Natural killer cell (primary cell): Measurements from ENCODE around the gene PTPN5. TPM values are rescaled to one million over a fixed set of nuclear protein-coding genes. Genes with fewer than 3 reads are reported as not detected.

ENCODE experiments used
- ATAC-seq, 3 donors: fragments of 150-1000 bp in 2 of 3; fragments of 200-7000 bp in 1 of 3; cut with Tn5 transposase; 1 replicate in 1 of 3; 2 replicates in 2 of 3; pipeline ENCODE4 v1.10.0; 2021; ENCODE audit warnings: mild to moderate bottlenecking in 2 of 3, moderate library complexity in 2 of 3
- DNase-seq, 2 donors: peaks; one replicate each; pipeline versions ENCODE4 v3.0.0 to v3.0.0-alpha.2; 2013 to 2021; ENCODE audit warnings: mixed read lengths in 1 of 2
- H3K27ac ChIP-seq: one replicate; pipeline ENCODE4 v1.5.1; 2013; ENCODE audit warnings: mild to moderate bottlenecking, low read length
- H3K27me3 ChIP-seq: one replicate; pipeline ENCODE4 v1.6.1; 2013; ENCODE audit warnings: low read length; ENCODE audit not compliant: control insufficient read depth, insufficient read depth
- H3K36me3 ChIP-seq: one replicate; pipeline ENCODE4 v1.6.1; 2013; ENCODE audit warnings: low read length; ENCODE audit not compliant: control insufficient read depth, insufficient read depth
- H3K4me1 ChIP-seq: one replicate; pipeline ENCODE4 v1.6.1; 2013; ENCODE audit warnings: low read length; ENCODE audit not compliant: control insufficient read depth, insufficient read depth
- H3K4me3 ChIP-seq: one replicate; pipeline ENCODE4 v1.5.1; 2013; ENCODE audit warnings: low read length
- H3K9me3 ChIP-seq: one replicate; pipeline ENCODE4 v1.6.1; 2013; ENCODE audit warnings: low read length; ENCODE audit not compliant: control insufficient read depth, insufficient read depth
- H3K27ac Mint-ChIP-seq, 2 donors: one replicate each; pipeline ENCODE4 v1.8.0; 2022; ENCODE audit warnings: mild to moderate bottlenecking in 2 of 2, mixed read lengths in 2 of 2, moderate library complexity in 1 of 2
- H3K27me3 Mint-ChIP-seq, 2 donors: one replicate each; pipeline ENCODE4 v1.8.0; 2022; ENCODE audit warnings: low read depth in 2 of 2, mixed read lengths in 2 of 2
- H3K36me3 Mint-ChIP-seq: one replicate; pipeline ENCODE4 v1.8.0; 2022; ENCODE audit warnings: mixed read lengths
- H3K4me1 Mint-ChIP-seq, 2 donors: one replicate each; pipeline ENCODE4 v1.8.0; 2022; ENCODE audit warnings: mixed read lengths in 2 of 2
- H3K4me3 Mint-ChIP-seq: one replicate; pipeline ENCODE4 v1.8.0; 2022; ENCODE audit warnings: mild to moderate bottlenecking, moderate library complexity, mixed read lengths
- H3K9me3 Mint-ChIP-seq, 2 donors: one replicate each; pipeline ENCODE4 v1.8.0; 2022; ENCODE audit warnings: mixed read lengths in 2 of 2
- WGBS: methylation state at CpG from one replicate; pipeline ENCODE4 v1.1.7; 2013; ENCODE audit warnings: missing lambda C conversion rate; ENCODE audit not compliant: insufficient coverage; 5-methylcytosine and 5-hydroxymethylcytosine counted together
- intact Hi-C: fragments of 100-400 bp; cut with micrococcal nuclease; formaldehyde crosslinking; loops from one replicate; pipeline ENCODE4 v1.14.2; 2022
- total RNA-seq, 4 donors: library from RNA; stranded (reverse); fragments of 120-200 nt in 1 of 4; gene quantifications; one replicate each; pipeline versions ENCODE4 v1.2.3 to v1.2.4, GENCODE V29; 2013 to 2022
- TF ChIP-seq, protein P1 (sequence below): fragments of 200-600 bp; IDR thresholded peaks from one replicate; pipeline ENCODE4 v1.8.0; 2022; ENCODE audit warnings: antibody characterized with exemption

PTPN5 gene
- total RNA-seq, 3 donors from 2014 or later (not counting 1 experiment from before 2014, with no cell fraction given) = not detected

- no peak for ATAC-seq
- Mint-ChIP-seq H3K27me3 (peaks cover 45 to 57% of the 10 kb centered on the region in 2 donors), H3K36me3 (no peaks in the 10 kb centered on the region), H3K27ac (no peak overlapping the region), H3K4me1 (no peaks in the 10 kb centered on the region), H3K4me3 (no peak overlapping the region), H3K9me3 (no peaks in the 10 kb centered on the region)
- Histone ChIP-seq H3K4me1 (no peaks in the 10 kb centered on the region), H3K36me3 (no peaks in the 10 kb centered on the region), H3K27me3 (no peaks in the 10 kb centered on the region), H3K4me3 (no peak overlapping the region), H3K9me3 (no peaks in the 10 kb centered on the region), H3K27ac (no peak overlapping the region)
- 46% methylated on average over 7 of the region's 7 CpGs for WGBS
- DNase-seq = no peak
- intact Hi-C loops = no loop called here
- TF ChIP-seq, protein P1, sequence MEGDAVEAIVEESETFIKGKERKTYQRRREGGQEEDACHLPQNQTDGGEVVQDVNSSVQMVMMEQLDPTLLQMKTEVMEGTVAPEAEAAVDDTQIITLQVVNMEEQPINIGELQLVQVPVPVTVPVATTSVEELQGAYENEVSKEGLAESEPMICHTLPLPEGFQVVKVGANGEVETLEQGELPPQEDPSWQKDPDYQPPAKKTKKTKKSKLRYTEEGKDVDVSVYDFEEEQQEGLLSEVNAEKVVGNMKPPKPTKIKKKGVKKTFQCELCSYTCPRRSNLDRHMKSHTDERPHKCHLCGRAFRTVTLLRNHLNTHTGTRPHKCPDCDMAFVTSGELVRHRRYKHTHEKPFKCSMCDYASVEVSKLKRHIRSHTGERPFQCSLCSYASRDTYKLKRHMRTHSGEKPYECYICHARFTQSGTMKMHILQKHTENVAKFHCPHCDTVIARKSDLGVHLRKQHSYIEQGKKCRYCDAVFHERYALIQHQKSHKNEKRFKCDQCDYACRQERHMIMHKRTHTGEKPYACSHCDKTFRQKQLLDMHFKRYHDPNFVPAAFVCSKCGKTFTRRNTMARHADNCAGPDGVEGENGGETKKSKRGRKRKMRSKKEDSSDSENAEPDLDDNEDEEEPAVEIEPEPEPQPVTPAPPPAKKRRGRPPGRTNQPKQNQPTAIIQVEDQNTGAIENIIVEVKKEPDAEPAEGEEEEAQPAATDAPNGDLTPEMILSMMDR = no peak
Measured at GRCh38 chr11:18794956-18795355, 3.4 kb upstream of the PTPN5 start.

DNA sequence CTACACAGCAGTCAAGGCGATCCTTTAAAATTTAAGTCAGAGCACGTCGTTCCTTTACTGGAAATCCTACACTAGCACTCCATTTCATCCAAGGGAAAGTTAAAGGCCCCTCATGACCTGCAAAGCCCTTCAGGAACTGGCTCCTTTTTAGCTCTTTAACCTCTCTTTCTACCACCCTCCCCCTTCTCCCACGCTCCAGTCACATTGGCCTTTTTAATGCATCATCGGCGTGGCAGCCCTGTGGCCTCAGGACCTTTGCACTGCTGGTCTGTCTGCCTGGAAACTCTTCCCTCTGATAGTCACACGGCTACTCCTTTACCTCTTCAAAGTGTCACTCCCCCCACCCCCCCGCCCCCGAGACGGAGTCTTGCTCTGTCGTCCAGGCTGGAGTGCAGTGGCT is 1.2 kb upstream of the PTPN5 start:
- intact Hi-C loops = no loop called here
- no peak for ATAC-seq
- no peaks in the 10 kb centered on the region for H3K4me1 ChIP-seq
- TF ChIP-seq, protein P1 = no peak
- H3K27ac ChIP-seq = no peak overlapping the region
- H3K27me3 Mint-ChIP-seq = peaks cover 54 to 56% of the 10 kb centered on the region in 2 donors
- H3K9me3 ChIP-seq = no peaks in the 10 kb centered on the region
- no peak overlapping the region for H3K4me3 ChIP-seq
- 69% methylated on average over 8 of the region's 11 CpGs for WGBS
- no peaks in the 10 kb centered on the region for H3K36me3 ChIP-seq
- H3K9me3 Mint-ChIP-seq = no peaks in the 10 kb centered on the region
- no peak for DNase-seq
- no peaks in the 10 kb centered on the region for H3K4me1 Mint-ChIP-seq
- H3K36me3 Mint-ChIP-seq = no peaks in the 10 kb centered on the region
- H3K4me3 Mint-ChIP-seq = no peak overlapping the region
- no peaks in the 10 kb centered on the region for H3K27me3 ChIP-seq
- no peak overlapping the region for H3K27ac Mint-ChIP-seq

DNA sequence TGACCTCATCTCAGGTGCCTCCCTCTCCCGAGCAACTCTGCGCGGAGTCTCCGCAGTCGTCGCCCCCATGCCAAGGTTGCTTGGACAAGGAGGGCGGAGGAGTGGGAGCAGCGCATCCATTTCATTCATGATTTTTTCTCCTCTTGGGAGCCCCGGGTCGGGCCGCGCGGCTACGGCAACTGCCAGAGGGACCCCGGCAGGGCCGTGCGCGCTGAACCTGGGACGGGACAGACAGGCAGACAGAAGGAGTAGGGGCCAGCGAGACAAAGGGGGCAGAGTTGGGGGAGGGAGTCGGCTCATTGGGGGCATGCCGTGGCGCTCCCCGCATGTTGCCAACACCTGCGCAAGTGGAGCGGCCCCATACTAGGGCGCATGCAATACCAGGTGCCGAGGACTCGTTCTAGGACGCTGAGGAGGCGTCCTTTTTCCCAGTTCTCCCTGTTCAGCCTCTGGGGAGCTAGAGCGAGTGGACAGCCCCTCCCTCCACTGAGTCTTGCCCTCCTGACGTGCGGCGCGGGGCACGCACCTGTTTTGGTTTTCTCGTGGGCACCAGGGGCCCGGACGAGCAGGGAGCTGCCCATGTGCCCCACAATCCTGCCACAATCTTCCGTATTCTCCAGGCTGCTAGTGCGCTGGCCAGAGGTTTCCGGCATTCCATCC is 501 bp upstream of the PTPN5 start:
- H3K27ac ChIP-seq = no peak overlapping the region
- TF ChIP-seq, protein P1 = no peak
- Mint-ChIP-seq H3K27me3 (peaks cover 49% of the 10 kb centered on the region in 2 donors), H3K4me1 (no peaks in the 10 kb centered on the region), H3K4me3 (no peak overlapping the region), H3K36me3 (no peaks in the 10 kb centered on the region), H3K9me3 (no peaks in the 10 kb centered on the region), H3K27ac (no peak overlapping the region)
- WGBS = 3% methylated on average over 43 of the region's 43 CpGs
- H3K4me3 ChIP-seq = no peak overlapping the region
- intact Hi-C loops = no loop called here
- no peaks in the 10 kb centered on the region for H3K27me3 ChIP-seq
- DNase-seq = no peak
- H3K9me3 ChIP-seq = no peaks in the 10 kb centered on the region
- ATAC-seq = no peak
- H3K4me1 ChIP-seq = no peaks in the 10 kb centered on the region
- no peaks in the 10 kb centered on the region for H3K36me3 ChIP-seq

DNA sequence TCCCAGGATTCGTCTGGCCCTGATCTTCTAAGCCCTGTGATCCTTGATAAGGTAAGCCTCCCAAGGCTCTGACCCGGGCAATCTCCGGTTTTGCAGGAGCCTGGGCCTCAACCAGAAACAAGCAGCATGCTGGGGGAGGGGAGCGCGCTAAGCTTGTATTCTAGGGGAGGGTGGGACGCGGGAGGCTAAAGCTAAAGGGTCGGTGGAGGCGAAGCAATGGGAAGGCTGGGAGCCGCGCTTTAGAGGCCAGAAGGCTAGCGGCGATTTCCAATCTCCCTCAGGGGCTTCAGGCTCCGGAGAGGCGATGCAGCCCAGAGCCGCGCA is 753 bp downstream of the PTPN5 start:
- Histone ChIP-seq H3K4me1 (no peaks in the 10 kb centered on the region), H3K36me3 (no peaks in the 10 kb centered on the region), H3K9me3 (no peaks in the 10 kb centered on the region), H3K27me3 (no peaks in the 10 kb centered on the region), H3K27ac (no peak overlapping the region), H3K4me3 (no peak overlapping the region)
- H3K4me1 Mint-ChIP-seq = no peaks in the 10 kb centered on the region
- no peaks in the 10 kb centered on the region for H3K9me3 Mint-ChIP-seq
- ATAC-seq = no peak
- DNase-seq = no peak
- H3K27ac Mint-ChIP-seq = no peak overlapping the region
- H3K27me3 Mint-ChIP-seq = peaks cover 45 to 46% of the 10 kb centered on the region in 2 donors
- WGBS = 10% methylated on average over 17 of the region's 17 CpGs
- TF ChIP-seq, protein P1 = no peak
- no peaks in the 10 kb centered on the region for H3K36me3 Mint-ChIP-seq
- H3K4me3 Mint-ChIP-seq = no peak overlapping the region
- intact Hi-C loops = no loop called here
